GM12892 (cell line): ENCODE measurements around the gene CNGA4.

Experiments
- POLR2A ChIP-seq: IDR thresholded peaks from 2 replicates; pipeline ENCODE4 v1.6.1; 2011; ENCODE audit warnings: low read depth, low read length, control low read depth
- TAF1 ChIP-seq: IDR thresholded peaks from 2 replicates; pipeline ENCODE4 v1.6.1; 2011; ENCODE audit warnings: low read depth, mild to moderate bottlenecking, control low read depth, low read length, borderline replicate concordance

GRCh38 chr11:6197466-6198200 lies 41.3 kb upstream of the CNGA4 start:
- TF ChIP-seq TAF1, result no peak
- TF ChIP-seq POLR2A, result no peak
